Measurements from ENCODE around the gene EEF2K.

EEF2K gene

GRCh38 chr16:22190081-22190775 is 15.8 kb upstream of the EEF2K start:
- peak overlapping the region; percentile 94 for H3K9ac ChIP-seq (ENCODE audit: low read depth, low read length, poor library complexity)
- H2BK15ac ChIP-seq (ENCODE audit: low read length), result no peak overlapping the region
- no peak overlapping the region for H2AK5ac ChIP-seq (ENCODE audit: low read depth, low read length)
- H2BK120ac ChIP-seq (ENCODE audit: low read depth, low read length), result no peak overlapping the region
- H3K9me3 ChIP-seq (replicated peaks in 1 of 2; ENCODE audit: control insufficient read depth in 2 of 2, insufficient read depth in 1 of 2, low read depth in 1 of 2, low read length in 2 of 2), result no peaks in the 10 kb centered on the region
- H3K4ac ChIP-seq (ENCODE audit: low read length), result no peak overlapping the region
- peak; percentile 100 for DNase-seq (ENCODE audit: low spot score)
- WGBS, 2 donors (ENCODE audit: extremely low coverage in 2 of 2, insufficient read length in 2 of 2, insufficient replicate concordance in 1 of 2), result no CpG with 5 or more reads among the region's 72 CpGs
- peaks cover 0 to 12% (median 6%) of the 10 kb centered on the region in 3 experiments for H3K27me3 ChIP-seq (ENCODE audit: control insufficient read depth in 3 of 3, insufficient read depth in 3 of 3, low read depth in 1 of 3, low read length in 3 of 3)
- no peaks in the 10 kb centered on the region for H3K79me1 ChIP-seq (ENCODE audit: low read depth, low read length)
- H4K91ac ChIP-seq (ENCODE audit: low read depth, low read length, poor library complexity), result no peak overlapping the region
- H2BK12ac ChIP-seq (ENCODE audit: low read length), result peak overlapping the region; percentile 41
- peak overlapping the region; percentile 65 for H3K14ac ChIP-seq (ENCODE audit: low read length)
- H3K4me1 ChIP-seq (ENCODE audit: control insufficient read depth in 2 of 2, insufficient read depth in 1 of 2, low read depth in 1 of 2, low read length in 2 of 2), result peaks cover 0 to 4% of the 10 kb centered on the region in 2 donors
- peak overlapping the region; percentile 97 for H2AFZ ChIP-seq (ENCODE audit: low read length)
- H3K18ac ChIP-seq (ENCODE audit: low read length), result peak overlapping the region; percentile 93
- H3K23ac ChIP-seq (ENCODE audit: low read depth, low read length, poor library complexity), result peak overlapping the region; percentile 95
- no peak overlapping the region for H3K27ac ChIP-seq (replicated peaks; ENCODE audit: low read length)
- peak overlapping the region; percentile 70 to 95 for H3K4me3 ChIP-seq (ENCODE audit: low read length in 2 of 2)
- no peak overlapping the region for H4K8ac ChIP-seq (ENCODE audit: low read depth, low read length)
- H2BK5ac ChIP-seq (ENCODE audit: low read length), result peak overlapping the region; percentile 80
- H3K36me3 ChIP-seq (replicated peaks in 1 of 2; ENCODE audit: control insufficient read depth in 2 of 2, insufficient read depth in 2 of 2, low read length in 2 of 2), result no peaks in the 10 kb centered on the region
- H3K4me2 ChIP-seq (ENCODE audit: insufficient read depth, low read length, poor library complexity, severe bottlenecking), result peak overlapping the region; percentile 99

GRCh38 chr16:22190776-22191531 is 15.1 kb upstream of the EEF2K start:
- H2BK120ac ChIP-seq (ENCODE audit: low read depth, low read length), result no peak overlapping the region
- H3K18ac ChIP-seq (ENCODE audit: low read length), result peak overlapping the region; percentile 95
- H2BK12ac ChIP-seq (ENCODE audit: low read length), result no peak overlapping the region
- no peaks in the 10 kb centered on the region for H3K9me3 ChIP-seq (replicated peaks in 1 of 2; ENCODE audit: control insufficient read depth in 2 of 2, insufficient read depth in 1 of 2, low read depth in 1 of 2, low read length in 2 of 2)
- no peak overlapping the region for H2AK5ac ChIP-seq (ENCODE audit: low read depth, low read length)
- H3K4me1 ChIP-seq (ENCODE audit: control insufficient read depth in 2 of 2, insufficient read depth in 1 of 2, low read depth in 1 of 2, low read length in 2 of 2), result peaks cover 0 to 4% of the 10 kb centered on the region in 2 donors
- H3K27me3 ChIP-seq (ENCODE audit: control insufficient read depth in 3 of 3, insufficient read depth in 3 of 3, low read depth in 1 of 3, low read length in 3 of 3), result peaks cover 0 to 12% (median 6%) of the 10 kb centered on the region in 3 experiments
- peak; percentile 94 for DNase-seq (ENCODE audit: low spot score)
- WGBS, 2 donors (ENCODE audit: extremely low coverage in 2 of 2, insufficient read length in 2 of 2, insufficient replicate concordance in 1 of 2), result no CpG with 5 or more reads among the region's 43 CpGs
- H4K8ac ChIP-seq (ENCODE audit: low read depth, low read length), result no peak overlapping the region
- no peaks in the 10 kb centered on the region for H3K36me3 ChIP-seq (replicated peaks in 1 of 2; ENCODE audit: control insufficient read depth in 2 of 2, insufficient read depth in 2 of 2, low read length in 2 of 2)
- H3K9ac ChIP-seq (ENCODE audit: low read depth, low read length, poor library complexity), result peak overlapping the region; percentile 65
- no peak overlapping the region for H4K91ac ChIP-seq (ENCODE audit: low read depth, low read length, poor library complexity)
- H3K23ac ChIP-seq (ENCODE audit: low read depth, low read length, poor library complexity), result peak overlapping the region; percentile 90
- H3K4ac ChIP-seq (ENCODE audit: low read length), result no peak overlapping the region
- H3K14ac ChIP-seq (ENCODE audit: low read length), result no peak overlapping the region
- no peak overlapping the region for H2BK15ac ChIP-seq (ENCODE audit: low read length)
- H3K4me2 ChIP-seq (ENCODE audit: insufficient read depth, low read length, poor library complexity, severe bottlenecking), result peak overlapping the region; percentile 71
- H3K4me3 ChIP-seq (ENCODE audit: low read length in 2 of 2), result peak overlapping the region; percentile 70 to 83
- H2AFZ ChIP-seq (ENCODE audit: low read length), result peak overlapping the region; percentile 97
- H3K79me1 ChIP-seq (ENCODE audit: low read depth, low read length), result no peaks in the 10 kb centered on the region
- no peak overlapping the region for H2BK5ac ChIP-seq (ENCODE audit: low read length)
- H3K27ac ChIP-seq (replicated peaks; ENCODE audit: low read length), result peak overlapping the region; percentile 67

- Histone ChIP-seq H3K4ac (ENCODE audit: low read length) (no peak overlapping the region), H3K36me3 (replicated peaks in 1 of 2; ENCODE audit: control insufficient read depth in 2 of 2, insufficient read depth in 2 of 2, low read length in 2 of 2) (no peaks in the 10 kb centered on the region), H3K23ac (ENCODE audit: low read depth, low read length, poor library complexity) (peak overlapping the region; percentile 90), H2AFZ (ENCODE audit: low read length) (peak overlapping the region; percentile 95), H3K9ac (ENCODE audit: low read depth, low read length, poor library complexity) (peak overlapping the region; percentile 64), H3K4me1 (ENCODE audit: control insufficient read depth in 2 of 2, insufficient read depth in 1 of 2, low read depth in 1 of 2, low read length in 2 of 2) (peaks cover 0 to 4% of the 10 kb centered on the region in 2 donors), H2AK5ac (ENCODE audit: low read depth, low read length) (no peak overlapping the region), H3K27me3 (ENCODE audit: control insufficient read depth in 3 of 3, insufficient read depth in 3 of 3, low read depth in 1 of 3, low read length in 3 of 3) (peaks cover 0 to 12% (median 6%) of the 10 kb centered on the region in 3 experiments), H4K8ac (ENCODE audit: low read depth, low read length) (no peak overlapping the region), H3K4me2 (ENCODE audit: insufficient read depth, low read length, poor library complexity, severe bottlenecking) (peak overlapping the region; percentile 71), H4K91ac (ENCODE audit: low read depth, low read length, poor library complexity) (no peak overlapping the region), H3K18ac (ENCODE audit: low read length) (peak overlapping the region; percentile 31), H3K27ac (replicated peaks; ENCODE audit: low read length) (no peak overlapping the region), H3K4me3 (ENCODE audit: low read length in 2 of 2) (peak overlapping the region; percentile 70 to 83), H3K14ac (ENCODE audit: low read length) (no peak overlapping the region), H2BK120ac (ENCODE audit: low read depth, low read length) (no peak overlapping the region), H3K9me3 (replicated peaks in 1 of 2; ENCODE audit: control insufficient read depth in 2 of 2, insufficient read depth in 1 of 2, low read depth in 1 of 2, low read length in 2 of 2) (no peaks in the 10 kb centered on the region), H2BK12ac (ENCODE audit: low read length) (no peak overlapping the region), H2BK15ac (ENCODE audit: low read length) (no peak overlapping the region), H2BK5ac (ENCODE audit: low read length) (no peak overlapping the region), H3K79me1 (ENCODE audit: low read depth, low read length) (no peaks in the 10 kb centered on the region)
- DNase-seq (ENCODE audit: low spot score), result no peak
- WGBS, 2 donors (ENCODE audit: extremely low coverage in 2 of 2, insufficient read length in 2 of 2, insufficient replicate concordance in 1 of 2), result no CpG with 5 or more reads among the region's 9 CpGs
Measured at GRCh38 chr16:22191532-22192260, 14.4 kb upstream of the EEF2K start.
